PC-9 (cell line): Measurements from ENCODE around the gene DESI2.
A peak's percentile ranks its signal among the peaks of the same experiment; 100 is the strongest.

Experiments used
- CTCF ChIP-seq: fragments of 200-600 bp; sonication (generic); conservative IDR thresholded peaks from 2 replicates; pipeline ENCODE4 v1.6.1; 2017; ENCODE audit warnings: mixed run types, antibody characterized with exemption, mild to moderate bottlenecking, moderate library complexity
- EZH2 ChIP-seq: fragments of 200-600 bp; sonication (generic); IDR thresholded peaks from 2 replicates; pipeline ENCODE4 v1.8.0; 2017; ENCODE audit warnings: antibody characterized with exemption, low read depth

- TF ChIP-seq EZH2 (no peak), CTCF (peak; percentile 68; the same call in 1 of the 2 replicates)
Measured at GRCh38 chr1:244652623-244653438, at the start of gene DESI2.
